VCaP (cell line): ENCODE data around the gene RAB8A.

Experiments used
- H3K27ac ChIP-seq: fragments of 450-650 bp; 2 replicates; pipeline ENCODE4 v1.5.1; 2017
- CTCF ChIP-seq: fragments of 450-650 bp; conservative IDR thresholded peaks from 2 replicates; pipeline ENCODE4 v1.5.1; 2017; ENCODE audit warnings: mild to moderate bottlenecking, moderate library complexity

Gene RAB8A

DNA sequence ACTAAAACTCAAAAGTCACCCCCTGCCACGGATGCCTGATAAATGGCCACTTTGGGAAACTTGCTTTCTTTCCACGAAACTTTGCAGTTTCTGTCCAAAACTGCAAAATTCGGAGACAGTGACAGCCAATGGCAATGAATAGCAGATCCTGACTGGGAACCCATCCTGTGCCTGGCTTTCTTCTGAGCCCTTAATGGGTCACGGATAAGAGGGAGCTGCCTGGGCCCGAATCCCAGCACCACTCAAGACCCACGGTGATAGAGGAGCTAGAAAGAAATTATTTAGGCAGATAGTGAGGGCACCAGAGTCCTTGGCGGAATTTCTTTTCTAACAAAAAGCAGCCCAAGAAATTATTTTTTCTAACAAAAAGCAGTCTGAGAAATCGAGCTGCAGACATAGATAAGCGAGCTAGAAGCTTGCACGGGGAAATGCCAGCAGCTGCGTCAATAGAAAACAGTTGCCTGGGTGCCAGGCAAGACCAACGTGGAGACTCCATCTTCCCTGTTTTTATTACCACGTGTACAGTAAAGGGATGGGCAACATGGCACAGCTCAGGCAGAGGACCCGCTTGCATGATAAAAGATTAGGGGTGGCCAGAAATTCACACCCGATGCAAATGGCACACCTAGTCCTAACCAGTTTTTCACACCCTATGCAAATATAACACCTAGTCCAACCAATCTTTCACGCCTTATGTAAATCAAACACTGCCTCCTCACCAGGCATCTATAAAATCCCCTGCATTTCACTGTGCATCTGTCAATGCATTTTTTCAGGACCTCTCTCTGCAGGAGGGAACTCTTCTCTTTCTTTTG lies 24.7 kb downstream of the RAB8A start:
- TF ChIP-seq CTCF, result no peak
- H3K27ac ChIP-seq, result no peak overlapping the region

- TF ChIP-seq CTCF, result no peak
- H3K27ac ChIP-seq, result no peak overlapping the region
These were observed 28.1 kb downstream of the RAB8A start for GRCh38 chr19:16139752-16140151.

DNA sequence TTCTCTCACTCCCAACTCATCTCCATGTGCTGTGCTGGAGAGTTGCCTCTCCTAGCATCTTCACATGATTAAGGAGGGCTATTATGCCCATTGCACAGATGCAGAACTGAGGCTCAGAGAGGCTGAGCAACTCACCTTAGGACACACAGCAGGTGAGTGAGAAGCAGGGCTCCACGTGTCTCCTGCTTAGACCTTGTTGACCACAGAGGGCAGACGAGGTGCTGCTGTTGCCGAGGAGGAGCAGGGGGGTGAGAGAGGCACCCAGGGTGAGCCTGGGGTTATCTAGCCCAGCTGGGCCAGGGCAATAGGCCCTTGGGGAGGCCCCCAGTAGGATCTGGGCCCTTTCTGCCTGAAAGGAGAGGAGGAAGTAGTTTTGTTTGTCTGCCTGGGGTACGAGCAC lies 29.4 kb downstream of the RAB8A start:
- TF ChIP-seq CTCF, result no peak
- H3K27ac ChIP-seq, result no peak overlapping the region; the same call in 1 of the 2 replicates

DNA sequence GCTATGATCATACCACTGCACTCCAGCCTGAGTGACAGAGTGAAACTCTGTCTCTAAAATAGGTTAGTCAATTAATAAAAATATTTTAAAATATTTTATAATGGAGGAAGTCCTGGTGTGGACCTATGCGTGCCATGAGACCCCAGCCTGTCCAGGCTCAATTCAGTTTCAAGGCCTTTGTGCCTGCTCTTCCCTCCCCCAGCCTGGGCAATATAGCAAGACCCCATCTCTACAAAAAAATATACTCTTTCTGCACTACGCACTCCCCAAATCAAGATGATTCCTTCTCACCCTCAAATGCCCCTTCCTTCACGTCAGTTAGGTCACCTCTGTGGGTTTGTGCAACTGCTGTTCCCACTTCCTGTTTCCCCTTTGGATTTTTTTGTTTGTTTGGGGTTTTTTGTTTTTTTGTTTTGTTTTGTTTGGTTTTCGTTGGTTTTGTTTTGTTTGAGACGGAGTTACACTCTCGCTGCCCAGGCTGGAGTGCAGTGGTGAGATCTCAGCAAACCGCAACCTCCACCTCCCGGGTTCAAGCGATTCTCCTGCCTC lies 30.4 kb downstream of the RAB8A start:
- TF ChIP-seq CTCF, result no peak
- H3K27ac ChIP-seq, result peak overlapping the region; percentile 84

GRCh38 chr19:16143399-16144215 lies 31.9 kb downstream of the RAB8A start, which contains the start of gene HSH2D:
Gene HSH2D (plus strand): TSS chr19:16143685. CDS start chr19:16148751, 5,066 bp downstream.
- peak within 1 kb of the TSS; percentile 84 for H3K27ac ChIP-seq
- no peak for TF ChIP-seq CTCF

- peak overlapping the region; percentile 84; the same call in 1 of the 2 replicates for H3K27ac ChIP-seq
- TF ChIP-seq CTCF, result no peak
These were observed 32.5 kb downstream of the RAB8A start for GRCh38 chr19:16144216-16144581.

GRCh38 chr19:16146112-16146511 lies 34.4 kb downstream of the RAB8A start:
- H3K27ac ChIP-seq, result no peak overlapping the region
- TF ChIP-seq CTCF, result no peak
